OCI-LY1 (cell line): ENCODE results near the gene VCX3A.
"Not testable (repeated sequence)": the region's sequence is repeated elsewhere in the genome, so short reads cannot be mapped to it uniquely, and the experiment has no call there.

ENCODE experiments used
- H2AFZ ChIP-seq: fragments of 200-600 bp; sonication (generic), shearing (Covaris generic); 2 replicates; pipeline ENCODE4 v1.6.0; 2014; ENCODE audit warnings: antibody characterized with exemption, mild to moderate bottlenecking, low read length
- H3F3A ChIP-seq: fragments of 200-600 bp; sonication (generic), shearing (Covaris generic); 2 replicates; pipeline ENCODE4 v1.6.0; 2014; ENCODE audit warnings: mild to moderate bottlenecking, antibody characterized with exemption, low read length, moderate library complexity; ENCODE audit not compliant: insufficient read depth
- H3K27ac ChIP-seq: fragments of 200-600 bp; sonication (generic); 2 replicates; pipeline ENCODE4 v1.5.1; 2014; ENCODE audit warnings: low read length, mixed run types, mild to moderate bottlenecking, low read depth; ENCODE audit not compliant: poor library complexity, severe bottlenecking
- H3K27me3 ChIP-seq: fragments of 200-600 bp; sonication (generic); 2 replicates; pipeline ENCODE4 v1.6.0; 2014; ENCODE audit warnings: antibody characterized with exemption, mild to moderate bottlenecking, low read length, moderate library complexity; ENCODE audit not compliant: insufficient read depth
- H3K36me3 ChIP-seq: fragments of 200-600 bp; sonication (generic); 2 replicates; pipeline ENCODE4 v1.6.1; 2014; ENCODE audit warnings: mild to moderate bottlenecking, antibody characterized with exemption, low read length, moderate library complexity, mixed read lengths; ENCODE audit not compliant: insufficient read depth
- H3K4me1 ChIP-seq: fragments of 200-600 bp; sonication (generic); 2 replicates; pipeline ENCODE4 v1.5.1; 2014; ENCODE audit warnings: mild to moderate bottlenecking, low read length, moderate library complexity; ENCODE audit not compliant: insufficient read depth, severe bottlenecking
- H3K4me2 ChIP-seq: fragments of 200-600 bp; sonication (generic), shearing (Covaris generic); 2 replicates; pipeline ENCODE4 v1.6.1; 2014; ENCODE audit warnings: low read length
- H3K4me3 ChIP-seq: fragments of 200-600 bp; sonication (generic); 2 replicates; pipeline ENCODE4 v1.5.1; 2014; ENCODE audit warnings: low read length, low read depth, mild to moderate bottlenecking, mixed read lengths; ENCODE audit not compliant: poor library complexity, severe bottlenecking
- H3K79me2 ChIP-seq: fragments of 200-600 bp; shearing (Covaris generic); 2 replicates; pipeline ENCODE4 v1.6.1; 2016; ENCODE audit warnings: mixed run types, low read length, mixed read lengths; ENCODE audit not compliant: insufficient read depth
- H3K9ac ChIP-seq: fragments of 200-600 bp; sonication (generic), shearing (Covaris generic); 2 replicates; pipeline ENCODE4 v1.6.1; 2014; ENCODE audit warnings: mild to moderate bottlenecking, low read length, mixed read lengths
- H3K9me2 ChIP-seq: fragments of 200-600 bp; sonication (generic), shearing (Covaris generic); 2 replicates; pipeline ENCODE4 v1.6.1; 2014; ENCODE audit warnings: low read depth, mild to moderate bottlenecking, low read length, mixed read lengths
- H3K9me3 ChIP-seq: fragments of 200-600 bp; shearing (Covaris generic); 2 replicates; pipeline ENCODE4 v1.6.1; 2014; ENCODE audit warnings: low read length, mixed read lengths
- H4K20me1 ChIP-seq: fragments of 200-600 bp; sonication (generic), shearing (Covaris generic); 2 replicates; pipeline ENCODE4 v1.6.0; 2016; ENCODE audit warnings: mild to moderate bottlenecking, low read length; ENCODE audit not compliant: insufficient read depth
- EZH2 ChIP-seq: fragments of 200-600 bp; sonication (generic), shearing (Covaris generic); IDR thresholded peaks from 2 replicates; pipeline ENCODE4 v1.8.0; 2017; ENCODE audit warnings: borderline replicate concordance, mixed run types, mild to moderate bottlenecking, antibody characterized with exemption, low read length, moderate library complexity, mixed read lengths
- TF ChIP-seq, protein P1 (sequence below): fragments of 200-600 bp; sonication (generic), shearing (Covaris generic); IDR thresholded peaks from 2 replicates; pipeline ENCODE4 v1.5.1; 2017; ENCODE audit warnings: mild to moderate bottlenecking, antibody characterized with exemption, low read length, moderate library complexity, mixed read lengths

Gene VCX3A

GRCh38 chrX:6535018-6535417 lies at the start of gene VCX3A:
TSS of gene VCX3A (minus strand) at chrX:6535118. CDS start at chrX:6534497, 621 bp downstream.
- H3K27me3 ChIP-seq, H3K27ac ChIP-seq, H3K4me1 ChIP-seq, H2AFZ ChIP-seq, H3F3A ChIP-seq, H3K36me3 ChIP-seq, H3K4me2 ChIP-seq, H3K9me3 ChIP-seq, H3K4me3 ChIP-seq, H4K20me1 ChIP-seq, H3K9me2 ChIP-seq, H3K79me2 ChIP-seq, H3K9ac ChIP-seq: not testable (repeated sequence)

DNA sequence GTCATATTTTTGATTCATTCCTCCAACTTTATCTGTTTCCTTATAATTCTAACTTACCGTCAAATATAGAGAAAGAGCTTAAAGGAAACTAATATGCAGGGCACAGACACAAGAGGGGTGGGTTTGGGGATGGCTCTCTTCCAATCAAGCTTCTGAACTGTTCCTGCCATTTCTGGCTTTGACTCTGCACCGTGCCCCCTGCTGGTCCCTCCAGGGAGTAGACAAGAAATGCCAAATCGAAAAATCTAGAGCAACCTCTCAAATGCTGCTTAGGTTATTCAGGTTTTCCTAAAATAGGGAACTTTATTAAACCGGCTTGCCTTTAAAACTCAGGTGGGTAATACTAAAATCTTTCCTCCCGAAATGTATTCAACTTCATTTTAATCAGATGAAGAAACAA lies 39.8 kb upstream of the VCX3A start:
- Histone ChIP-seq H3K9ac (no peak overlapping the region), H3K4me3 (no peak overlapping the region), H3K4me1 (no peaks in the 10 kb centered on the region), H3K27ac (no peak overlapping the region), H3K4me2 (no peak overlapping the region), H2AFZ (no peak overlapping the region), H3K27me3 (no peaks in the 10 kb centered on the region), H3K36me3 (no peaks in the 10 kb centered on the region), H3K9me3 (no peaks in the 10 kb centered on the region), H3K9me2 (no peaks in the 10 kb centered on the region), H3K79me2 (no peaks in the 10 kb centered on the region), H4K20me1 (no peaks in the 10 kb centered on the region), H3F3A (no peaks in the 10 kb centered on the region)
- TF ChIP-seq, protein P1, sequence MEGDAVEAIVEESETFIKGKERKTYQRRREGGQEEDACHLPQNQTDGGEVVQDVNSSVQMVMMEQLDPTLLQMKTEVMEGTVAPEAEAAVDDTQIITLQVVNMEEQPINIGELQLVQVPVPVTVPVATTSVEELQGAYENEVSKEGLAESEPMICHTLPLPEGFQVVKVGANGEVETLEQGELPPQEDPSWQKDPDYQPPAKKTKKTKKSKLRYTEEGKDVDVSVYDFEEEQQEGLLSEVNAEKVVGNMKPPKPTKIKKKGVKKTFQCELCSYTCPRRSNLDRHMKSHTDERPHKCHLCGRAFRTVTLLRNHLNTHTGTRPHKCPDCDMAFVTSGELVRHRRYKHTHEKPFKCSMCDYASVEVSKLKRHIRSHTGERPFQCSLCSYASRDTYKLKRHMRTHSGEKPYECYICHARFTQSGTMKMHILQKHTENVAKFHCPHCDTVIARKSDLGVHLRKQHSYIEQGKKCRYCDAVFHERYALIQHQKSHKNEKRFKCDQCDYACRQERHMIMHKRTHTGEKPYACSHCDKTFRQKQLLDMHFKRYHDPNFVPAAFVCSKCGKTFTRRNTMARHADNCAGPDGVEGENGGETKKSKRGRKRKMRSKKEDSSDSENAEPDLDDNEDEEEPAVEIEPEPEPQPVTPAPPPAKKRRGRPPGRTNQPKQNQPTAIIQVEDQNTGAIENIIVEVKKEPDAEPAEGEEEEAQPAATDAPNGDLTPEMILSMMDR: peak; percentile 40
- no peak for TF ChIP-seq EZH2

DNA sequence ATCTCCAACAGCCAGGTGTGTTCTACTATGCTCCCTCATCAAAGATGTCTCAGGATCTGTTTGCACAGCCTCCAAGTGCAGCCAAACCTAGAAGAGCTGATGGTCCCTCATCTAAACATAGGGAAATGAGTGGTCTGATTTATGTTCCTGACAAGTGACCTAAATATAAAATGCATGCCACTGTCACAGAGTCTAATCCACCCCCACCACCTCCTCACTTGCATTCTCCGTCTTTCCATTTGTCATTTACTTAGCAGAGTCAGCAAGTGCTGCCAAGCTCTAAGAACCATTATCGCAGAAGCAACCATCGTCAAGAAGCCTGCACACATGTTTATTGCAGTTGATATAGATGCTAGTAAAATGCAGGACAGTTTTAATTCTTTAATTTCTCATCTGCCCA lies 33.1 kb upstream of the VCX3A start:
- TF ChIP-seq, protein P1: no peak
- no peak for TF ChIP-seq EZH2
- Histone ChIP-seq H3K4me1 (no peaks in the 10 kb centered on the region), H3K27me3 (no peaks in the 10 kb centered on the region), H3K79me2 (no peaks in the 10 kb centered on the region), H4K20me1 (no peaks in the 10 kb centered on the region), H3K4me3 (no peak overlapping the region), H3K27ac (no peak overlapping the region), H2AFZ (no peak overlapping the region), H3K9me3 (no peaks in the 10 kb centered on the region), H3K4me2 (no peak overlapping the region), H3K36me3 (no peaks in the 10 kb centered on the region), H3F3A (no peaks in the 10 kb centered on the region), H3K9ac (no peak overlapping the region), H3K9me2 (no peaks in the 10 kb centered on the region)

DNA sequence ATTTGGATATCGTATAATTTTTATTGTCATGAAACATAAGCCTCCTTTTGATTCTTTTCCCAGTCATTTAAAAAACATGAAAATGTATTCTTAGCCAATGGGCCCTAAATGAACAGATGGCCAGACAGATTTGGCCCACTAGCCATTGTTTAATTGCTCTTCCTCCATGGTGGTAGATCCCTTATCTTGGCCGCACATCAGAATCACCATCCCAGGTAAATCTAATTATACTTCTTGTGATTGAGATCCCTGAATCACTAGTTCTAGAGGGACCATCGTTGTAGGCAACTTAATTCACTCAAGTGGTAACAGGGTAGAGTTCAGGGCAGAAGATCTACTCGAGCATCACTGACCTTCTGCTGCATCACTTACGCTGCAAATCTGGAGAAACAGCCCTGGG lies 24.1 kb upstream of the VCX3A start:
- no peak overlapping the region for H3K4me3 ChIP-seq
- no peaks in the 10 kb centered on the region for H3K9me2 ChIP-seq
- H3K27me3 ChIP-seq: no peaks in the 10 kb centered on the region
- H3K9me3 ChIP-seq: no peaks in the 10 kb centered on the region
- no peak overlapping the region for H2AFZ ChIP-seq
- TF ChIP-seq EZH2: no peak
- TF ChIP-seq, protein P1: no peak
- H4K20me1 ChIP-seq: no peaks in the 10 kb centered on the region
- H3F3A ChIP-seq: no peaks in the 10 kb centered on the region
- no peaks in the 10 kb centered on the region for H3K79me2 ChIP-seq
- no peak overlapping the region for H3K9ac ChIP-seq
- no peaks in the 10 kb centered on the region for H3K4me1 ChIP-seq
- H3K36me3 ChIP-seq: no peaks in the 10 kb centered on the region
- no peak overlapping the region for H3K4me2 ChIP-seq
- H3K27ac ChIP-seq: no peak overlapping the region
